IMR-90 (cell line): ENCODE data around the gene KIAA0825. TPM values are rescaled to one million over a fixed set of nuclear protein-coding genes. Genes with fewer than 3 reads are reported as not detected.

Experiments used
- ATAC-seq: fragments of 200-7000 bp; cut with Tn5 transposase; 2 replicates; pipeline ENCODE4 v1.9.1; 2020; ENCODE audit warnings: low read depth, mild to moderate bottlenecking, moderate library complexity
- BruUV-seq: library from RNA; stranded (reverse); fragments of 400-500 nt; replicated peaks from 2 replicates; lab custom pipeline; 2021; lab: Mats Ljungman, UMichigan
- CTCF ChIA-PET: fragments of 300-600 bp; formaldehyde crosslinking; extraction: SDS; loops from one replicate; lab custom pipeline; 2021; ENCODE audit warnings: antibody characterized with exemption; lab: Yijun Ruan, JAX
- POLR2A ChIA-PET: fragments of 300-600 bp; sonication (Branson Sonifier 250); formaldehyde crosslinking; loops from one replicate; lab custom pipeline; 2022; ENCODE audit warnings: antibody characterized with exemption; ENCODE audit not compliant: unreplicated experiment; lab: Charles Lee
- DNase-seq: peaks from one replicate; pipeline ENCODE4 v3.0.0; 2013
- H2AFZ ChIP-seq: replicated peaks from 2 replicates; pipeline ENCODE3; 2013; ENCODE audit warnings: low read length, mild to moderate bottlenecking; ENCODE audit not compliant: poor library complexity
- H2AK5ac ChIP-seq: 2 replicates; pipeline ENCODE4 v1.6.1; 2013; ENCODE audit warnings: low read depth, low read length, inconsistent platforms
- H2AK9ac ChIP-seq: replicated peaks from 2 replicates; pipeline ENCODE3; 2013; ENCODE audit warnings: mild to moderate bottlenecking, low read depth, low read length, moderate library complexity; ENCODE audit not compliant: poor library complexity
- H2BK120ac ChIP-seq: 2 replicates; pipeline ENCODE4 v1.6.1; 2013; ENCODE audit warnings: low read depth, low read length, inconsistent platforms
- H2BK15ac ChIP-seq: 3 replicates; pipeline ENCODE4 v1.6.1; 2013; ENCODE audit warnings: low read depth, low read length, inconsistent platforms
- H2BK20ac ChIP-seq: 2 replicates; pipeline ENCODE4 v1.6.1; 2013; ENCODE audit warnings: low read depth, mild to moderate bottlenecking, inconsistent platforms, low read length, moderate library complexity
- H2BK5ac ChIP-seq: 2 replicates; pipeline ENCODE4 v1.6.1; 2013; ENCODE audit warnings: mild to moderate bottlenecking, low read depth, low read length, inconsistent platforms; ENCODE audit not compliant: poor library complexity, severe bottlenecking
- H3K14ac ChIP-seq: replicated peaks from 2 replicates; pipeline ENCODE4 v1.6.1; 2013; ENCODE audit warnings: low read depth, low read length, inconsistent platforms
- H3K18ac ChIP-seq: 2 replicates; pipeline ENCODE4 v1.6.1; 2013; ENCODE audit warnings: low read depth, low read length, control low read depth
- H3K23ac ChIP-seq: 2 replicates; pipeline ENCODE4 v1.6.1; 2013; ENCODE audit warnings: low read depth, low read length, inconsistent platforms
- H3K27ac ChIP-seq: 2 replicates; pipeline ENCODE4 v1.5.1; 2013; ENCODE audit warnings: mild to moderate bottlenecking, control low read depth, low read length; ENCODE audit not compliant: insufficient read depth
- H3K27me3 ChIP-seq: 2 replicates; pipeline ENCODE4 v1.6.1; 2013; ENCODE audit warnings: low read length; ENCODE audit not compliant: control insufficient read depth, insufficient read depth
- H3K36me3 ChIP-seq: 2 replicates; pipeline ENCODE4 v1.6.1; 2013; ENCODE audit warnings: low read length, mixed read lengths; ENCODE audit not compliant: control insufficient read depth, insufficient read depth
- H3K4ac ChIP-seq: 2 replicates; pipeline ENCODE4 v1.6.1; 2013; ENCODE audit warnings: low read depth, low read length, inconsistent platforms
- H3K4me1 ChIP-seq: 2 replicates; pipeline ENCODE4 v1.6.1; 2013; ENCODE audit warnings: low read length, mixed read lengths; ENCODE audit not compliant: control insufficient read depth, insufficient read depth
- H3K4me2 ChIP-seq: 2 replicates; pipeline ENCODE4 v1.6.1; 2013; ENCODE audit warnings: low read depth, mild to moderate bottlenecking, control low read depth, low read length, moderate library complexity
- H3K4me3 ChIP-seq: 2 replicates; pipeline ENCODE4 v1.5.1; 2013; ENCODE audit warnings: low read depth, mild to moderate bottlenecking, control low read depth, low read length, moderate library complexity; ENCODE audit not compliant: insufficient read depth
- H3K56ac ChIP-seq: 2 replicates; pipeline ENCODE4 v1.6.1; 2013; ENCODE audit warnings: low read length, inconsistent platforms; ENCODE audit not compliant: insufficient read depth; ENCODE audit errors: extremely low read depth
- H3K79me1 ChIP-seq, 2 experiments: 2 replicates each; pipeline ENCODE4 v1.6.1; 2013; ENCODE audit warnings: low read length in 2 of 2, inconsistent platforms in 1 of 2, low read depth in 1 of 2
- H3K9ac ChIP-seq: 2 replicates; pipeline ENCODE4 v1.6.1; 2013; ENCODE audit warnings: low read depth, low read length, control low read depth
- H3K9me1 ChIP-seq: 2 replicates; pipeline ENCODE4 v1.6.1; 2013; ENCODE audit warnings: low read length, inconsistent platforms; ENCODE audit not compliant: insufficient read depth
- H3K9me3 ChIP-seq: 2 replicates; pipeline ENCODE4 v1.6.1; 2013; ENCODE audit warnings: low read length; ENCODE audit not compliant: control insufficient read depth, insufficient read depth
- H4K20me1 ChIP-seq: 2 replicates; pipeline ENCODE4 v1.6.1; 2013; ENCODE audit warnings: low read length, inconsistent platforms; ENCODE audit not compliant: insufficient read depth
- H4K5ac ChIP-seq: 2 replicates; pipeline ENCODE4 v1.6.1; 2013; ENCODE audit warnings: mild to moderate bottlenecking, low read depth, low read length, control low read depth
- H4K8ac ChIP-seq, 2 experiments: 2 replicates each; pipeline ENCODE4 v1.6.1; 2013; ENCODE audit warnings: low read depth in 2 of 2, low read length in 2 of 2, control low read depth in 1 of 2, inconsistent platforms in 1 of 2
- H4K91ac ChIP-seq: 2 replicates; pipeline ENCODE4 v1.6.1; 2013; ENCODE audit warnings: low read depth, low read length, inconsistent platforms; ENCODE audit not compliant: insufficient read depth
- CEBPB ChIP-seq: IDR thresholded peaks from 2 replicates; pipeline ENCODE4 v1.6.1; 2012; ENCODE audit warnings: low read depth, low read length, improper control_type of control experiment
- NFE2L2 ChIP-seq: fragments of 150-350 bp; IDR thresholded peaks from 2 replicates; pipeline ENCODE4 v1.6.1; 2016; ENCODE audit warnings: low read depth, mild to moderate bottlenecking, low read length
- POLR2A ChIP-seq: IDR thresholded peaks from 2 replicates; pipeline ENCODE4 v1.6.1; 2012; ENCODE audit warnings: mild to moderate bottlenecking, low read depth, low read length
- RAD21 ChIP-seq: IDR thresholded peaks from 2 replicates; pipeline ENCODE4 v1.6.1; 2012; ENCODE audit warnings: low read length, improper control_type of control experiment
- WGBS, 2 experiments: methylation state at CpG; one replicate each; pipeline versions ENCODE4 v1.1.5 to v1.1.7; 2013; ENCODE audit warnings: missing lambda C conversion rate in 2 of 2; ENCODE audit not compliant: insufficient read length in 1 of 2; ENCODE audit errors: extremely low coverage in 2 of 2; 5-methylcytosine and 5-hydroxymethylcytosine counted together
- dilution Hi-C: fragments of 300-500 bp; cut with HindIII; formaldehyde crosslinking; loops from one replicate; pipeline ENCODE4 v1.14.3; 2018; ENCODE audit warnings: low sequenced_read_pairs; ENCODE audit not compliant: unreplicated experiment
- in situ Hi-C: fragments of 300-500 bp; cut with MboI; formaldehyde crosslinking; loops from 3 replicates; pipeline ENCODE4 v1.14.3; 2019; ENCODE audit warnings: low sequenced_read_pairs, inconsistent platforms, mixed read lengths
- intact Hi-C: fragments of 100-400 bp; cut with micrococcal nuclease; formaldehyde crosslinking; loops from 2 replicates; pipeline ENCODE4 v1.10.0; 2022
- polyA plus RNA-seq, 3 experiments: library from polyadenylated mRNA; depleted of rRNA; stranded (reverse); fragments of >200 nt; gene quantifications; 2 replicates each; pipeline ENCODE4 v1.2.3, GENCODE V29; 2012; ENCODE audit warnings: low replicate concordance in 1 of 3
- total RNA-seq: library from RNA; depleted of rRNA; stranded (reverse); fragments of >200 nt; gene quantifications from 2 replicates; pipeline ENCODE4 v1.2.3, GENCODE V29; 2012

Gene KIAA0825
- total and polyA plus RNA-seq, 2 of the 4 experiments (the other 2 are of a cell fraction): 0.46 to 1.8 TPM

DNA sequence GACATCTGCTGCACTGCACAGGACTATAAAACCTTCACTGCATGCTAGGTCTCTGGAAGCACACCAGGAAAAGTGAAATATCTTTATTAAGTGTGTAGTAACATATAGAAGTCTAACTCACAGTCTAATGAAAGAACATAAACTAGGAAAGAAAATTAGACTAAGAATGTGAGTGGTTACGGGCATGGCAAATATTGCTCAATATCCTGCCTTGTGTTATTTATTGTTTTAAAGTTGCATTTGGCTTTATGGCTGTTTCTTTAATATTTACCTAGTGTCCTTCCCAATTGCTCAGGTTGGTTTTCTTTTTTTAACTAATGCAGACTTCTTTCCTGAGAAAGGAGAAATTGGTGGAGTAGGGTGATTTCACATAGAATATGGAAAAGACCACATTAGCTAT lies 342.4 kb downstream of the KIAA0825 start:
- no peak overlapping the region for H3K27ac ChIP-seq
- H3K9me3 ChIP-seq: no peaks in the 10 kb centered on the region
- DNase-seq: no peak
- H2BK20ac ChIP-seq: no peak overlapping the region
- no peak overlapping the region for H3K4me3 ChIP-seq
- no peak overlapping the region for H2BK15ac ChIP-seq
- no peak overlapping the region for H2AK9ac ChIP-seq
- BruUV-seq: no TSS peak
- H2BK5ac ChIP-seq: no peak overlapping the region
- no peak overlapping the region for H2AK5ac ChIP-seq
- H4K20me1 ChIP-seq: no peaks in the 10 kb centered on the region
- H4K8ac ChIP-seq: no peak overlapping the region
- no peak overlapping the region for H3K23ac ChIP-seq
- no peaks in the 10 kb centered on the region for H3K9me1 ChIP-seq
- H3K36me3 ChIP-seq: no peaks in the 10 kb centered on the region
- no CpG with 5 or more reads among the region's 1 CpG for WGBS, 2 experiments
- no peaks in the 10 kb centered on the region for H3K4me1 ChIP-seq
- no peak overlapping the region for H3K18ac ChIP-seq
- no peaks in the 10 kb centered on the region for H3K79me1 ChIP-seq
- ChIA-PET CTCF (no interaction called here), POLR2A (no interaction called here)
- no peak for ATAC-seq
- H2AFZ ChIP-seq: no peak overlapping the region
- no peak overlapping the region for H2BK120ac ChIP-seq
- intact Hi-C loops: no loop called here
- H4K91ac ChIP-seq: no peak overlapping the region
- dilution Hi-C loops: no loop called here
- H3K4ac ChIP-seq: no peak overlapping the region
- no peak overlapping the region for H3K56ac ChIP-seq
- H3K9ac ChIP-seq: no peak overlapping the region
- H3K27me3 ChIP-seq: no peaks in the 10 kb centered on the region
- in situ Hi-C loops: no loop called here
- no peak overlapping the region for H4K5ac ChIP-seq
- TF ChIP-seq POLR2A (no peak), CEBPB (peak; percentile 46; the same call in 1 of the 2 replicates), RAD21 (no peak), NFE2L2 (no peak)
- H3K14ac ChIP-seq: no peak overlapping the region
- H3K4me2 ChIP-seq: no peak overlapping the region
